Testis (tissue), 3 donors: ENCODE results near the gene MTRF1L. TPM values are rescaled to one million over a fixed set of nuclear protein-coding genes. Genes with fewer than 3 reads are reported as not detected.

Source experiments
- DNase-seq: peaks from one replicate; pipeline ENCODE4 v3.0.0-alpha.2; 2019
- H3K27ac ChIP-seq, 2 donors: fragments of 200-600 bp; sonication (generic); one replicate each; pipeline ENCODE4 v1.5.1; 2019
- H3K27me3 ChIP-seq: fragments of 200-600 bp; sonication (generic); one replicate; pipeline ENCODE4 v1.5.1; 2019
- H3K36me3 ChIP-seq: fragments of 200-600 bp; sonication (generic); one replicate; pipeline ENCODE4 v1.5.1; 2017; ENCODE audit warnings: low read depth; ENCODE audit errors: missing control alignments
- H3K4me1 ChIP-seq: fragments of 200-600 bp; sonication (generic); one replicate; pipeline ENCODE4 v1.5.1; 2019
- H3K4me3 ChIP-seq, 2 donors: fragments of 200-600 bp; sonication (generic); one replicate each; pipeline ENCODE4 v1.5.1; 2017 to 2019
- H3K9me3 ChIP-seq: fragments of 200-600 bp; sonication (generic); one replicate; pipeline ENCODE4 v1.5.1; 2017
- POLR2A ChIP-seq: fragments of 450-650 bp; IDR thresholded peaks from one replicate; pipeline ENCODE4 v1.6.1; 2017; ENCODE audit warnings: antibody characterized with exemption, mild to moderate bottlenecking, moderate library complexity
- WGBS, 2 donors: methylation state at CpG; one replicate each; pipeline ENCODE4 v1.1.5; 2018; 5-methylcytosine and 5-hydroxymethylcytosine counted together
- intact Hi-C: fragments of 100-400 bp; cut with DNase I; formaldehyde crosslinking; loops from one replicate; pipeline ENCODE4 v1.15.1; 2023; ENCODE audit warnings: low total_unique reads
- polyA plus RNA-seq: library from polyadenylated mRNA; stranded (reverse); fragments of 350-450 nt; fragmentation: Illumina TruSeq; extraction: RNeasy Lipid Tissue Mini Kit (QIAGEN cat#74804); gene quantifications from one replicate; pipeline ENCODE4 v1.2.3, GENCODE V29; 2014; ENCODE audit warnings: low read depth, low replicate concordance; ENCODE audit not compliant: insufficient read depth
- total RNA-seq, 2 donors: library from RNA; depleted of rRNA; stranded (reverse); fragments of >200 nt; gene quantifications; one replicate each; pipeline ENCODE4 v1.2.3, GENCODE V29; 2016
- TF ChIP-seq, protein P1 (sequence below), 3 experiments: fragments of 450-650 bp in 2 of 3; fragments of 200-600 bp in 1 of 3; sonication (generic) in 1 of 3; IDR thresholded peaks; one replicate each; pipeline ENCODE4 v1.5.1; 2016 to 2019; ENCODE audit warnings: antibody characterized with exemption in 3 of 3, mild to moderate bottlenecking in 2 of 3, moderate library complexity in 1 of 3

MTRF1L gene
- total and polyA plus RNA-seq, 3 donors from 2014 or later: 10.7 to 19.4 (median 18.4) TPM

DNA sequence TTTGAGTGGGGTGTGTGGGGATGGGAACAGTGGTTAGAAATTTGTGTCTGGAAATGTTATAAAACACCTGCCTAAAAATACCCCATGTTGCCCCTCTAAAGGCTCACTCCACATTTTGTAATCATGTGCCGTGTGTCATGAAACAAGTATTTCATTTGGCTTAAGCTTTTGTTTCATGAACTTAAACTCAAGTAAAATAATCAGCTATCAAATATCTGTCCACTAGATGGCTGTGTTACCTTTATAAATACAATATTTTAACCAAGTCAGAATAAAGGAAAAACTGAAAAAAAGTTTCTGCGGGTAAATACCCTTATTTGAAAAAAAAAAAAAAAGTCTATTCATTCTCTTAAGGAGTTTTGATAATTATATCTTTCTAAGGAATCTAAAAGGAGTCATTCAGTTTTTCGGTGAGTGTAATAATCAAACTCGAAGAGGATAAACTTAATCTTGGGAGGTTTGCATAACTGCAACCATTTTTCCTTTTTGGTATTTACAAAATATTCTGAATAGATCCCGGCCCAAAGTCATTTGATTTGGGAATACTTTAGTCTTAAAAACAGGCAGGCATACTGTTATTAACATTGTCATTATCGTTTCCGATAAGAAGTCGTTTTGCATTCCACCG, 29.9 kb upstream of the MTRF1L start:
- no peaks in the 10 kb centered on the region for H3K4me1 ChIP-seq
- H3K36me3 ChIP-seq: no peaks in the 10 kb centered on the region
- WGBS, 2 donors: 70 to 73% methylated on average over 9 of the region's 9 CpGs
- H3K9me3 ChIP-seq: no peaks in the 10 kb centered on the region
- TF ChIP-seq, protein P1, sequence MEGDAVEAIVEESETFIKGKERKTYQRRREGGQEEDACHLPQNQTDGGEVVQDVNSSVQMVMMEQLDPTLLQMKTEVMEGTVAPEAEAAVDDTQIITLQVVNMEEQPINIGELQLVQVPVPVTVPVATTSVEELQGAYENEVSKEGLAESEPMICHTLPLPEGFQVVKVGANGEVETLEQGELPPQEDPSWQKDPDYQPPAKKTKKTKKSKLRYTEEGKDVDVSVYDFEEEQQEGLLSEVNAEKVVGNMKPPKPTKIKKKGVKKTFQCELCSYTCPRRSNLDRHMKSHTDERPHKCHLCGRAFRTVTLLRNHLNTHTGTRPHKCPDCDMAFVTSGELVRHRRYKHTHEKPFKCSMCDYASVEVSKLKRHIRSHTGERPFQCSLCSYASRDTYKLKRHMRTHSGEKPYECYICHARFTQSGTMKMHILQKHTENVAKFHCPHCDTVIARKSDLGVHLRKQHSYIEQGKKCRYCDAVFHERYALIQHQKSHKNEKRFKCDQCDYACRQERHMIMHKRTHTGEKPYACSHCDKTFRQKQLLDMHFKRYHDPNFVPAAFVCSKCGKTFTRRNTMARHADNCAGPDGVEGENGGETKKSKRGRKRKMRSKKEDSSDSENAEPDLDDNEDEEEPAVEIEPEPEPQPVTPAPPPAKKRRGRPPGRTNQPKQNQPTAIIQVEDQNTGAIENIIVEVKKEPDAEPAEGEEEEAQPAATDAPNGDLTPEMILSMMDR (IDR thresholded peaks at IDR 0.05): peak; percentile 32 to 47 (median 32)
- TF ChIP-seq POLR2A: no peak
- DNase-seq: no peak
- H3K4me3 ChIP-seq: no peak overlapping the region
- H3K27me3 ChIP-seq: no peaks in the 10 kb centered on the region
- no peak overlapping the region for H3K27ac ChIP-seq
- intact Hi-C loops: no loop called here

DNA sequence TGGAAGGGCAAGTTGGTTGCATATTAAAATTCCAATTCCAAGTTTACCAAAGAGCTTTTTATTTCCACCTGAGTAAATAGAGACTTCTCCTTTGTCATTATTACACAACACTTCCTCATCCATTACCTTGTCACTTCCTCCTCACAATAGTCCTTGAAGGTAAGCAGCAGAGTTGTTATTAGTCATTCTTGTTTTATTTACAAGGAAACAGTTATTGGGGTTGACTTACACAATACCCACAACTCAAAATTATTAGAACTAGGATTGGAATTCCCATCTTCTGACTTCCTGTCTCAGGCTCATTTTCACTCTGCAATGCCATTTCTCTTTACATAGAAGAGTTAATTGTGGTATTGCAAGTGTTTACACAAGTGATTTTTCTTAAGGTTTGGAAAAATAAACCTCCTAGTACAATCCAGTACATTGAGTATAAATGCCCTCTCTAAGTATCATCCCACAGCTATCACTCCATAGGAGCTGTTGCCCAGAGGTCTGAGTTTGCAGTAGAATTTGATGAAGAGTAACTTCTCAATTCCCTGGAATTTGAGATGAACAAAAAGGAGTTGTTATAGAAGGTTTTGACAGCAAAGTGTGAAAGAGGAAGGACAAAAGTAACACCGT, 28.9 kb upstream of the MTRF1L start:
- intact Hi-C loops: no loop called here
- Histone ChIP-seq H3K4me1 (no peaks in the 10 kb centered on the region), H3K27ac (no peak overlapping the region), H3K4me3 (no peak overlapping the region), H3K27me3 (no peaks in the 10 kb centered on the region), H3K36me3 (no peaks in the 10 kb centered on the region), H3K9me3 (no peaks in the 10 kb centered on the region)
- no peak for DNase-seq
- TF ChIP-seq, protein P1 (IDR thresholded peaks at IDR 0.05): no peak
- TF ChIP-seq POLR2A: no peak
- 63 to 70% methylated on average over 1 of the region's 1 CpG for WGBS, 2 donors

DNA sequence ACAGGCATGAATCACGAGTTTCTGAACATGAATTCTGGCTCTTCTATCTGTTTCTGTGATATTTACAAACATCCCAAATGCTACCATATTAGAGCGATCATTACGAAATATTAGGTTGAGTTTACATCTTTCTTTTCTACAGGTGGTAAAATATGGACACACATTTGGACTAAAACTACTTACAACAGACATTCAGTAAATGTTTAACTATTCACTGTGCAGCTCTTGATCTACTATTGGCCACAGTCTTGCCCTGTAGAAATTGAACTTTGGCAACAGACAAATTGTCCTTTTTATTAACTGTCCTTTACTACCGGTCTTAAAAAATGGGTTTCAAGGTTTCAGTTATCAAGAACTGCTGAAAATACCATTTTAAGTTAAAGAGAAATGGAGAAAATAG, 26.5 kb upstream of the MTRF1L start:
- H3K4me1 ChIP-seq: no peaks in the 10 kb centered on the region
- H3K9me3 ChIP-seq: no peaks in the 10 kb centered on the region
- no peaks in the 10 kb centered on the region for H3K36me3 ChIP-seq
- no peak overlapping the region for H3K27ac ChIP-seq
- intact Hi-C loops: no loop called here
- no peaks in the 10 kb centered on the region for H3K27me3 ChIP-seq
- 90% methylated on average over 4 of the region's 4 CpGs for WGBS, 2 donors
- no peak for DNase-seq
- no peak for TF ChIP-seq POLR2A
- TF ChIP-seq, protein P1 (IDR thresholded peaks at IDR 0.05): no peak
- no peak overlapping the region for H3K4me3 ChIP-seq

DNA sequence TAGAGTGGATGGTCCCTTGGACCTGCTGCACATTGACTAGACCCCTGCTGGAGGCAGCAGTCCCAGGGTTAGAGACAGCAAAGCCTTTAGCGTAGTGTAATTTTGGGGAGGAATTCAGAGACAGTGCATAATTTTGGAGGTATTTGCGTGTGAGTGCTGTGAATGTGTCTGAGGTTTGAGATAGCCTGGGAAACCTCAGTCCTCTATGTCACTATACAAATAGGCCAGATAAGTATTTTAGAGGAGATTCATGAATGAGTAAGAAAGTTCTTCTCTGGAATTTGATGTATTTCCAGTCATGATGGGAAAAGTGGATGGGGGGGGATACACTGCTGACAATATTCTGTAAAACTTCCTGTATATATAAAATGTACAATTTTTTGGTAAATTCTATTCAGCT, 25.8 kb upstream of the MTRF1L start:
- no peak for TF ChIP-seq POLR2A
- TF ChIP-seq, protein P1 (IDR thresholded peaks at IDR 0.05): no peak
- H3K27me3 ChIP-seq: no peaks in the 10 kb centered on the region
- H3K36me3 ChIP-seq: no peaks in the 10 kb centered on the region
- no peak for DNase-seq
- no peak overlapping the region for H3K4me3 ChIP-seq
- no peak overlapping the region for H3K27ac ChIP-seq
- H3K4me1 ChIP-seq: no peaks in the 10 kb centered on the region
- H3K9me3 ChIP-seq: no peaks in the 10 kb centered on the region
- 83 to 98% methylated on average over 2 of the region's 2 CpGs for WGBS, 2 donors
- intact Hi-C loops: no loop called here

DNA sequence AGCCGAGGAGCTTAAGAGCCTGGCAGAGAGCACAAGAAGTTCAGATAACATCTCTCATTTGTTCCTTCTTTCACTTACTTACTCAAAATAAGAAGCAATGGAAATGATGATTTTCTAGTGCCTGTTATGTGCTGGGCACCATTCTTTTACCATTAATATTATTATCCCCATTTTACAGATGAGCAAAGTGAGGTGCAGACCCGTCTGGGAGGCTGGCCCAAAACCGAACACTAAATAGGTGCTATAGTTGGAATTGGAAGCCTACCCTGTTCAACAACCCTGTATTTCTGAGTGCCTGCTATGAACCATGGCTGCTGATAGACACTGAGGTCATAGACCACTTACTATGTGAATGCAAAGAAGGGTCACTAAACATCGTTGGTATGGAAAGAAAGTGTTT, 25.0 kb upstream of the MTRF1L start:
- intact Hi-C loops: no loop called here
- Histone ChIP-seq H3K36me3 (no peaks in the 10 kb centered on the region), H3K4me3 (no peak overlapping the region), H3K27me3 (no peaks in the 10 kb centered on the region), H3K4me1 (no peaks in the 10 kb centered on the region), H3K27ac (no peak overlapping the region), H3K9me3 (no peaks in the 10 kb centered on the region)
- WGBS, 2 donors: 78 to 84% methylated on average over 4 of the region's 4 CpGs
- TF ChIP-seq POLR2A: no peak
- TF ChIP-seq, protein P1 (IDR thresholded peaks at IDR 0.05): no peak
- DNase-seq: no peak
